HG02763 (cell line): ENCODE results near the gene OPCML.

Experiments used
- ATAC-seq: cut with Tn5 transposase; IDR thresholded peaks from one replicate; pipeline ENCODE4 v1.9.1; 2021; ENCODE audit warnings: mild to moderate bottlenecking, moderate library complexity; ENCODE audit not compliant: unreplicated experiment

The OPCML gene

GRCh38 chr11:133541021-133541719 is 8.9 kb upstream of the OPCML start:
- ATAC-seq = no peak

GRCh38 chr11:133536198-133536597 is 3.9 kb upstream of the OPCML start:
- no peak for ATAC-seq

- ATAC-seq = no peak
Measured at GRCh38 chr11:133533205-133533604, 904 bp upstream of the OPCML start.

GRCh38 chr11:133531458-133531857 is 843 bp downstream of the OPCML start:
- ATAC-seq = no peak

- no peak for ATAC-seq
Measured at GRCh38 chr11:133530501-133530835, 1.8 kb downstream of the OPCML start.

- no peak for ATAC-seq
Measured at GRCh38 chr11:133529807-133530500, 2.3 kb downstream of the OPCML start.

- no peak for ATAC-seq
Measured at GRCh38 chr11:133526790-133527189, 5.5 kb downstream of the OPCML start.

GRCh38 chr11:133525976-133526375 is 6.3 kb downstream of the OPCML start:
- no peak for ATAC-seq

GRCh38 chr11:133524488-133524887 is 7.8 kb downstream of the OPCML start:
- no peak for ATAC-seq

GRCh38 chr11:133522344-133522743 is 10.0 kb downstream of the OPCML start:
- no peak for ATAC-seq

- ATAC-seq = no peak
Measured at GRCh38 chr11:133521502-133521901, 10.8 kb downstream of the OPCML start.

- no peak for ATAC-seq
Measured at GRCh38 chr11:133520707-133521106, 11.6 kb downstream of the OPCML start.

GRCh38 chr11:133519560-133519959 is 12.7 kb downstream of the OPCML start:
- no peak for ATAC-seq

- no peak for ATAC-seq
Measured at GRCh38 chr11:133518702-133519264, 13.5 kb downstream of the OPCML start.

- ATAC-seq = no peak
Measured at GRCh38 chr11:133516845-133517244, 15.5 kb downstream of the OPCML start.

GRCh38 chr11:133515107-133515506 is 17.2 kb downstream of the OPCML start:
- no peak for ATAC-seq

GRCh38 chr11:133509924-133510697 is 22.2 kb downstream of the OPCML start:
- ATAC-seq = no peak

GRCh38 chr11:133508468-133508867 is 23.8 kb downstream of the OPCML start:
- ATAC-seq = no peak

- no peak for ATAC-seq
Measured at GRCh38 chr11:133507185-133507584, 25.1 kb downstream of the OPCML start.

GRCh38 chr11:133506551-133507094 is 25.7 kb downstream of the OPCML start:
- ATAC-seq = no peak

- peak; percentile 63 for ATAC-seq
Measured at GRCh38 chr11:133506023-133506422, 26.3 kb downstream of the OPCML start.
